Measurements from ENCODE around the gene UNKL.
A peak's percentile ranks its signal among the peaks of the same experiment; 100 is the strongest.

Gene UNKL

GRCh38 chr16:1430759-1431496, 16.4 kb upstream of the UNKL start, which contains the start of gene PERCC1:
TSS of gene PERCC1 (plus strand) at chr16:1431078. CDS start at chr16:1432594, 1,516 bp downstream.
- no peak for TF ChIP-seq CTCF (conservative IDR thresholded peaks at IDR 0.05; ENCODE audit: control insufficient read depth, insufficient read depth, low read depth, low read length)
- no peak for DNase-seq (ENCODE audit: low read depth)
- no peak within 1 kb of the TSS for H3K4me3 ChIP-seq (ENCODE audit: control insufficient read depth, low read depth, low read length)

GRCh38 chr16:1430214-1430758, 15.8 kb upstream of the UNKL start:
- no peak for TF ChIP-seq CTCF (conservative IDR thresholded peaks at IDR 0.05; ENCODE audit: control insufficient read depth, insufficient read depth, low read depth, low read length)
- no peak overlapping the region for H3K4me3 ChIP-seq (ENCODE audit: control insufficient read depth, low read depth, low read length)
- no peak for DNase-seq (ENCODE audit: low read depth)

GRCh38 chr16:1429631-1430030, 15.1 kb upstream of the UNKL start:
- no peak overlapping the region for H3K4me3 ChIP-seq (ENCODE audit: control insufficient read depth, low read depth, low read length)
- no peak for TF ChIP-seq CTCF (conservative IDR thresholded peaks at IDR 0.05; ENCODE audit: control insufficient read depth, insufficient read depth, low read depth, low read length)
- no peak for DNase-seq (ENCODE audit: low read depth)

- DNase-seq (ENCODE audit: low read depth), result no peak
- no peak for TF ChIP-seq CTCF (conservative IDR thresholded peaks at IDR 0.05; ENCODE audit: control insufficient read depth, insufficient read depth, low read depth, low read length)
- no peak overlapping the region for H3K4me3 ChIP-seq (ENCODE audit: control insufficient read depth, low read depth, low read length)
Observed at GRCh38 chr16:1429012-1429411, 14.5 kb upstream of the UNKL start.

- H3K4me3 ChIP-seq (ENCODE audit: control insufficient read depth, low read depth, low read length), result no peak overlapping the region
- peak; percentile 39 for TF ChIP-seq CTCF (conservative IDR thresholded peaks at IDR 0.05; ENCODE audit: control insufficient read depth, insufficient read depth, low read depth, low read length)
- peak; percentile 26 for DNase-seq (ENCODE audit: low read depth)
Observed at GRCh38 chr16:1428511-1428910, 14.0 kb upstream of the UNKL start.

GRCh38 chr16:1427473-1428461, 13.3 kb upstream of the UNKL start:
- H3K4me3 ChIP-seq (ENCODE audit: control insufficient read depth, low read depth, low read length), result no peak overlapping the region
- DNase-seq (ENCODE audit: low read depth), result no peak
- no peak for TF ChIP-seq CTCF (conservative IDR thresholded peaks at IDR 0.05; ENCODE audit: control insufficient read depth, insufficient read depth, low read depth, low read length)
